HCT116 (cell line): ENCODE measurements around the gene TMTC2. TPM values are rescaled to one million over a fixed set of nuclear protein-coding genes. Genes with fewer than 3 reads are reported as not detected.

Source experiments
- ATAC-seq: fragments of 200-7000 bp; cut with Tn5 transposase; 2 replicates; pipeline ENCODE4 v1.9.1; 2020; ENCODE audit warnings: mild to moderate bottlenecking, moderate library complexity
- BruUV-seq: library from RNA; stranded (reverse); fragments of 400-500 nt; replicated peaks from 2 replicates; lab custom pipeline; 2021; lab: Mats Ljungman, UMichigan
- CTCF ChIA-PET: fragments of 300-600 bp; sonication (Branson Sonifier 250); formaldehyde crosslinking; loops from one replicate; lab custom pipeline; 2021; ENCODE audit warnings: antibody characterized with exemption; lab: Charles Lee
- POLR2A ChIA-PET: fragments of 300-600, 350-600 bp; sonication (Branson Sonifier 250); formaldehyde crosslinking; loops from one replicate; lab custom pipeline; 2021; ENCODE audit warnings: antibody characterized with exemption; lab: Charles Lee
- RAD21 ChIA-PET, 2 experiments: fragments of 300-600 bp; sonication (Branson Sonifier 250); formaldehyde crosslinking; loops; one replicate each; lab custom pipeline; 2023; ENCODE audit warnings: low total read pairs in 2 of 2; ENCODE audit not compliant: uncharacterized antibody in 2 of 2, unreplicated experiment in 2 of 2, low non-redundant PET in 1 of 2; lab: Charles Lee
- DNase-seq: peaks from one replicate; pipeline ENCODE4 v3.0.0-alpha.2; 2010; ENCODE audit warnings: low read depth, low spot score
- H2AFZ ChIP-seq: fragments of 200-600 bp; shearing (Covaris generic), sonication (generic); 2 replicates; pipeline ENCODE4 v1.6.1; 2017; ENCODE audit warnings: low read depth, mixed run types, mixed read lengths, antibody characterized with exemption, low read length; ENCODE audit not compliant: poor library complexity, severe bottlenecking
- H3K27ac ChIP-seq: 2 replicates; pipeline ENCODE4 v1.5.1; 2012; ENCODE audit warnings: low read depth, low read length
- H3K27me3 ChIP-seq: fragments of 200-600 bp; sonication (generic); 2 replicates; pipeline ENCODE4 v1.6.1; 2016; ENCODE audit warnings: mixed run types, low read length, mixed read lengths; ENCODE audit not compliant: insufficient read depth
- H3K36me3 ChIP-seq, 2 experiments: fragments of 200-500 bp in 1 of 2; fragments of 200-600 bp in 1 of 2; sonication (Bioruptor generic) in 1 of 2; sonication (generic) in 1 of 2; 2 replicates each; pipeline versions ENCODE4 v1.5.1 to v1.6.1; 2014 to 2016; ENCODE audit warnings: low read length in 2 of 2, inconsistent platforms in 1 of 2, mixed read lengths in 1 of 2, mixed run types in 1 of 2; ENCODE audit not compliant: insufficient read depth in 2 of 2, control insufficient read depth in 1 of 2
- H3K4me1 ChIP-seq, 2 experiments: fragments of 200-600 bp in 1 of 2; sonication (generic) in 1 of 2; 2 replicates each; pipeline versions ENCODE4 v1.5.1 to v1.6.1; 2012 to 2017; ENCODE audit warnings: low read length in 2 of 2, inconsistent platforms in 1 of 2, mild to moderate bottlenecking in 1 of 2, mixed read lengths in 1 of 2, mixed run types in 1 of 2, moderate library complexity in 1 of 2; ENCODE audit not compliant: insufficient read depth in 2 of 2, control insufficient read depth in 1 of 2
- H3K4me2 ChIP-seq: fragments of 200-600 bp; sonication (generic); 2 replicates; pipeline ENCODE4 v1.6.1; 2017; ENCODE audit warnings: mixed run types, low read length, mixed read lengths
- H3K4me3 ChIP-seq, 2 experiments: fragments of 200-600 bp in 1 of 2; sonication (generic) in 1 of 2; replicated peaks in 1 of 2; 2 replicates each; pipeline ENCODE4 v1.5.1; 2011 to 2016; ENCODE audit warnings: low read length in 2 of 2, control low read depth in 1 of 2, low read depth in 1 of 2, mild to moderate bottlenecking in 1 of 2, mixed read lengths in 1 of 2, mixed run types in 1 of 2
- H3K79me2 ChIP-seq: fragments of 200-600 bp; sonication (generic); 2 replicates; pipeline ENCODE4 v1.6.1; 2017; ENCODE audit warnings: mild to moderate bottlenecking, mixed run types, low read length, moderate library complexity, mixed read lengths; ENCODE audit not compliant: insufficient read depth
- H3K9ac ChIP-seq: fragments of 200-600 bp; sonication (generic); 2 replicates; pipeline ENCODE4 v1.6.1; 2016; ENCODE audit warnings: low read length, mixed read lengths
- H3K9me2 ChIP-seq: fragments of 200-600 bp; sonication (generic), shearing (Covaris generic); 2 replicates; pipeline ENCODE4 v1.6.1; 2017; ENCODE audit warnings: mixed run types, mild to moderate bottlenecking, moderate library complexity; ENCODE audit not compliant: insufficient read depth
- H3K9me3 ChIP-seq, 2 experiments: fragments of 200-500 bp in 1 of 2; fragments of 200-600 bp in 1 of 2; sonication (Bioruptor generic) in 1 of 2; sonication (generic) in 1 of 2; 2 replicates each; pipeline ENCODE4 v1.6.1; 2014 to 2017; ENCODE audit warnings: low read length in 2 of 2, mixed read lengths in 2 of 2, inconsistent platforms in 1 of 2, low read depth in 1 of 2, mild to moderate bottlenecking in 1 of 2, mixed run types in 1 of 2, moderate library complexity in 1 of 2; ENCODE audit not compliant: control insufficient read depth in 1 of 2, insufficient read depth in 1 of 2
- H4K20me1 ChIP-seq: fragments of 200-600 bp; sonication (generic), shearing (Covaris generic); 2 replicates; pipeline ENCODE4 v1.6.1; 2017; ENCODE audit warnings: mixed run types, mild to moderate bottlenecking, moderate library complexity; ENCODE audit not compliant: insufficient read depth
- CBX3 ChIP-seq: IDR thresholded peaks from 2 replicates; pipeline ENCODE4 v1.6.1; 2012; ENCODE audit warnings: low read depth
- CEBPB ChIP-seq: IDR thresholded peaks from 2 replicates; pipeline ENCODE4 v1.6.1; 2012; ENCODE audit warnings: low read depth
- EZH2 ChIP-seq: fragments of 200-600 bp; sonication (generic); IDR thresholded peaks from 2 replicates; pipeline ENCODE4 v1.6.1; 2017; ENCODE audit warnings: antibody characterized with exemption, mixed run types
- JUND ChIP-seq: IDR thresholded peaks from 2 replicates; pipeline ENCODE4 v1.6.1; 2012
- POLR2A ChIP-seq: IDR thresholded peaks from 2 replicates; pipeline ENCODE4 v1.7.0; 2011; ENCODE audit warnings: borderline replicate concordance; ENCODE audit not compliant: insufficient read depth, insufficient read length; ENCODE audit errors: extremely low read depth
- RAD21 ChIP-seq: IDR thresholded peaks from 2 replicates; pipeline ENCODE4 v1.6.1; 2012; ENCODE audit warnings: low read depth, mild to moderate bottlenecking
- SP1 ChIP-seq: IDR thresholded peaks from 2 replicates; pipeline ENCODE4 v1.6.1; 2012; ENCODE audit warnings: low read depth
- SRF ChIP-seq: IDR thresholded peaks from 2 replicates; pipeline ENCODE4 v1.6.1; 2012; ENCODE audit warnings: low read depth
- TCF7L2 ChIP-seq: IDR thresholded peaks from 2 replicates; pipeline ENCODE4 v1.7.0; 2011; ENCODE audit warnings: borderline replicate concordance, inconsistent platforms; ENCODE audit not compliant: insufficient read depth, insufficient read length; ENCODE audit errors: extremely low read depth
- YY1 ChIP-seq: IDR thresholded peaks from 2 replicates; pipeline ENCODE4 v1.6.1; 2011; ENCODE audit warnings: low read length, low read depth, moderate library complexity, mild to moderate bottlenecking; ENCODE audit not compliant: insufficient replicate concordance; ENCODE audit errors: extremely low read depth
- ZBTB33 ChIP-seq: IDR thresholded peaks from 2 replicates; pipeline ENCODE4 v1.6.1; 2011; ENCODE audit warnings: mild to moderate bottlenecking, low read length, moderate library complexity; ENCODE audit not compliant: insufficient replicate concordance; ENCODE audit errors: extremely low read depth
- ZFX ChIP-seq: fragments of 450-650 bp; IDR thresholded peaks from 2 replicates; pipeline ENCODE4 v1.6.1; 2017
- intact Hi-C: fragments of 100-400 bp; cut with micrococcal nuclease; formaldehyde crosslinking; loops from 2 replicates; pipeline ENCODE4 v1.10.0; 2022
- total RNA-seq: library from RNA; stranded (reverse); gene quantifications from one replicate; pipeline ENCODE4 v1.2.1, GENCODE V29; 2021; ENCODE audit not compliant: unreplicated experiment
- TF ChIP-seq, protein P1 (sequence below), 3 experiments: fragments of 200-600 bp in 1 of 3; sonication (generic) in 1 of 3; IDR thresholded peaks in 2 of 3; conservative IDR thresholded peaks in 1 of 3; 2 replicates each; pipeline ENCODE4 v1.5.1; 2012 to 2017; ENCODE audit warnings: low read depth in 2 of 3, low read length in 2 of 3, antibody characterized with exemption in 1 of 3, borderline replicate concordance in 1 of 3, control low read depth in 1 of 3, mild to moderate bottlenecking in 1 of 3, mixed read lengths in 1 of 3, mixed run types in 1 of 3, moderate library complexity in 1 of 3; ENCODE audit not compliant: insufficient read depth in 1 of 3
- TF ChIP-seq, protein P2 (sequence below): IDR thresholded peaks from 2 replicates; pipeline ENCODE4 v1.6.1; 2012

Gene TMTC2
- total RNA-seq, 1 experiment from 2014 or later = 11.5 TPM

DNA sequence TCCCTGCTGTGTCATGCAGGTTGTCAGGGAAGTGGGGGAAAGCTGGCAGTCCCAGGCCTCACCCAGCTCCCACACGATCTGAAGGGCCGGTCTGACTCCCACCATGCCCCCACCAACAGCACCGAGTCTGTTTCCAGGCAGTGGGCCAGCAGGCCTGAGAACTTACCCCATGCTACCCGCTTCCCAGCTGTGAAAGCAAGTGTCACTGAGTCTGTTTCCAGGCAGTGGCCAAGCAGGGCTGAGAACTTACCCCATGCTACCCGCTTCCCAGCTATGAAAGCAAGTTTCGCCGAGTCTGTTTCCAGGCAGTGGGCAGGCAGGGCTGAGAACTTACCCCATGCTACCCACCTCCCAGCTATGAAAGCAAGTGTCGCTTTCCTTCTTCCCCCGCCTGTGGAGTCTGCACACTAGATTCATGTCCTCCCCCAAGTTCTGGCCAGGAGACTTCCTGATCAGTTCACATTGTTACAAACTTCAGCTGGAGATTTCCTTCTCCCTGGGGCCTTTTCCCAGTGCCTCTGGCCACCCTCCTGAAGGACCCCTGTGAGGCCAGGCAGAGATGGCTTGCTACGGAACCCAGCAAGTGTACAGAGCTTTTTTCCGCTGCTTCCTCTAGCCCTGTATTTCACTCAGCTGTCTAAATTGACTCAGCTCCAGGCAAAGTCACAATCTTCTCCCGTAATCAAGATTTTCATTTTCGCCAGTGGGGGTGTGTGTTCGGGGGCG lies 435.4 kb downstream of the TMTC2 start:
- Histone ChIP-seq H3K79me2 (no peaks in the 10 kb centered on the region), H3K9me3 (no peaks in the 10 kb centered on the region), H3K27ac (no peak overlapping the region), H2AFZ (no peak overlapping the region), H4K20me1 (no peaks in the 10 kb centered on the region), H3K4me2 (no peak overlapping the region), H3K4me1 (no peaks in the 10 kb centered on the region), H3K4me3 (no peak overlapping the region), H3K9me2 (no peaks in the 10 kb centered on the region), H3K36me3 (no peaks in the 10 kb centered on the region), H3K9ac (no peak overlapping the region), H3K27me3 (no peaks in the 10 kb centered on the region)
- POLR2A ChIA-PET = no interaction called here
- CTCF ChIA-PET = no interaction called here
- DNase-seq = no peak
- no TSS peak for BruUV-seq
- no peak for TF ChIP-seq CEBPB
- no peak for TF ChIP-seq JUND
- TF ChIP-seq SP1 = no peak
- no peak for TF ChIP-seq CBX3
- no peak for TF ChIP-seq RAD21
- TF ChIP-seq ZFX = no peak
- TF ChIP-seq TCF7L2 = no peak
- no peak for TF ChIP-seq EZH2
- TF ChIP-seq POLR2A = no peak
- RAD21 ChIA-PET = no interaction called here
- ATAC-seq = no peak
- intact Hi-C loops = no loop called here

GRCh38 chr12:83122623-83122934 lies 435.9 kb downstream of the TMTC2 start:
- intact Hi-C loops = no loop called here
- POLR2A ChIA-PET = no interaction called here

More at GRCh38 chr12:83122623-83122934, 435.9 kb downstream of the TMTC2 start:
- Histone ChIP-seq H3K9me3 (no peaks in the 10 kb centered on the region), H3K27ac (no peak overlapping the region), H3K9ac (no peak overlapping the region), H4K20me1 (no peaks in the 10 kb centered on the region), H3K27me3 (no peaks in the 10 kb centered on the region), H3K9me2 (no peaks in the 10 kb centered on the region), H3K4me1 (no peaks in the 10 kb centered on the region), H3K4me3 (no peak overlapping the region), H3K79me2 (no peaks in the 10 kb centered on the region), H3K36me3 (no peaks in the 10 kb centered on the region), H3K4me2 (no peak overlapping the region), H2AFZ (no peak overlapping the region)
- DNase-seq (no peak), ATAC-seq (no peak)
- CTCF ChIA-PET = no interaction called here
- no TSS peak for BruUV-seq
- RAD21 ChIA-PET = no interaction called here
- no peak for TF ChIP-seq YY1
- TF ChIP-seq POLR2A = no peak
- TF ChIP-seq, protein P1, sequence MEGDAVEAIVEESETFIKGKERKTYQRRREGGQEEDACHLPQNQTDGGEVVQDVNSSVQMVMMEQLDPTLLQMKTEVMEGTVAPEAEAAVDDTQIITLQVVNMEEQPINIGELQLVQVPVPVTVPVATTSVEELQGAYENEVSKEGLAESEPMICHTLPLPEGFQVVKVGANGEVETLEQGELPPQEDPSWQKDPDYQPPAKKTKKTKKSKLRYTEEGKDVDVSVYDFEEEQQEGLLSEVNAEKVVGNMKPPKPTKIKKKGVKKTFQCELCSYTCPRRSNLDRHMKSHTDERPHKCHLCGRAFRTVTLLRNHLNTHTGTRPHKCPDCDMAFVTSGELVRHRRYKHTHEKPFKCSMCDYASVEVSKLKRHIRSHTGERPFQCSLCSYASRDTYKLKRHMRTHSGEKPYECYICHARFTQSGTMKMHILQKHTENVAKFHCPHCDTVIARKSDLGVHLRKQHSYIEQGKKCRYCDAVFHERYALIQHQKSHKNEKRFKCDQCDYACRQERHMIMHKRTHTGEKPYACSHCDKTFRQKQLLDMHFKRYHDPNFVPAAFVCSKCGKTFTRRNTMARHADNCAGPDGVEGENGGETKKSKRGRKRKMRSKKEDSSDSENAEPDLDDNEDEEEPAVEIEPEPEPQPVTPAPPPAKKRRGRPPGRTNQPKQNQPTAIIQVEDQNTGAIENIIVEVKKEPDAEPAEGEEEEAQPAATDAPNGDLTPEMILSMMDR (IDR thresholded peaks at IDR 0.05 in 2 of 3, conservative IDR thresholded peaks at IDR 0.05 in 1 of 3; ENCODE audit: borderline replicate concordance in 1 of 3, insufficient read depth in 1 of 3, low read depth in 2 of 3, low read length in 2 of 3) = no peak
- no peak for TF ChIP-seq CBX3
- TF ChIP-seq SRF = no peak
- no peak for TF ChIP-seq TCF7L2
- TF ChIP-seq, protein P2, sequence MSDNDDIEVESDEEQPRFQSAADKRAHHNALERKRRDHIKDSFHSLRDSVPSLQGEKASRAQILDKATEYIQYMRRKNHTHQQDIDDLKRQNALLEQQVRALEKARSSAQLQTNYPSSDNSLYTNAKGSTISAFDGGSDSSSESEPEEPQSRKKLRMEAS = no peak
- TF ChIP-seq ZBTB33 = no peak
